ENCODE results near the gene PAPLN.

The PAPLN gene

GRCh38 chr14:73237219-73237785 is at the start of gene PAPLN:
Gene PAPLN, plus strand, starts transcription at chr14:73237506. Its CDS starts 2,273 bp downstream, at chr14:73239779.
- H3K4me2 ChIP-seq (ENCODE audit: low read depth, low read length, poor library complexity, severe bottlenecking): no peak within 1 kb of the TSS
- H3K9me3 ChIP-seq (ENCODE audit: insufficient read depth, low read length): no peaks in the 10 kb centered on the region
- H3K27me3 ChIP-seq (ENCODE audit: low read length): no peaks in the 10 kb centered on the region
- H3K36me3 ChIP-seq (ENCODE audit: low read length): no peaks in the 10 kb centered on the region
- TF ChIP-seq EZH2phosphoT487 (conservative IDR thresholded peaks at IDR 0.05; ENCODE audit: low read length) (no peak), CTCF (IDR thresholded peaks at IDR 0.05; ENCODE audit: insufficient read depth, low read length, poor library complexity, severe bottlenecking) (no peak)
- H4K20me1 ChIP-seq (ENCODE audit: low read depth, low read length): no peaks in the 10 kb centered on the region
- no peaks in the 10 kb centered on the region for H3K79me2 ChIP-seq (ENCODE audit: insufficient read depth, low read length)
- no peak within 1 kb of the TSS for H2AFZ ChIP-seq (ENCODE audit: low read depth, low read length, severe bottlenecking)
- H3K27ac ChIP-seq (ENCODE audit: low read depth, low read length): no peak within 1 kb of the TSS
- no peak within 1 kb of the TSS for H3K4me3 ChIP-seq (ENCODE audit: insufficient read depth, low read length, poor library complexity, severe bottlenecking)
- no peaks in the 10 kb centered on the region for H3K9me2 ChIP-seq (replicated peaks; ENCODE audit: insufficient read depth, low read length)
- no peak within 1 kb of the TSS for H3K9ac ChIP-seq (ENCODE audit: low read length)
- no peaks in the 10 kb centered on the region for H3F3A ChIP-seq (ENCODE audit: insufficient read depth)

- Histone ChIP-seq H3K9me2 (replicated peaks; ENCODE audit: insufficient read depth, low read length) (no peaks in the 10 kb centered on the region), H3K36me3 (ENCODE audit: low read length) (peaks cover 4% of the 10 kb centered on the region; the same call in 1 of the 2 replicates)
Observed at GRCh38 chr14:73188501-73188911, 48.8 kb upstream of the PAPLN start.

GRCh38 chr14:73189651-73190050 is 47.7 kb upstream of the PAPLN start:
- no peaks in the 10 kb centered on the region for H3K27me3 ChIP-seq (ENCODE audit: low read length)
- H3K9ac ChIP-seq (ENCODE audit: low read length): no peak overlapping the region
- H3K4me3 ChIP-seq (ENCODE audit: insufficient read depth, low read length, poor library complexity, severe bottlenecking): no peak overlapping the region
- H3K36me3 ChIP-seq (ENCODE audit: low read length): peaks cover 4% of the 10 kb centered on the region; the same call in 1 of the 2 replicates
- no peak overlapping the region for H3K4me2 ChIP-seq (ENCODE audit: low read depth, low read length, poor library complexity, severe bottlenecking)
- H3F3A ChIP-seq (ENCODE audit: insufficient read depth): no peaks in the 10 kb centered on the region; the same call in 1 of the 2 replicates
- no peak overlapping the region for H3K27ac ChIP-seq (ENCODE audit: low read depth, low read length)
- no peaks in the 10 kb centered on the region for H3K9me3 ChIP-seq (ENCODE audit: insufficient read depth, low read length)
- no peaks in the 10 kb centered on the region for H4K20me1 ChIP-seq (ENCODE audit: low read depth, low read length)
- no peak overlapping the region for H2AFZ ChIP-seq (ENCODE audit: low read depth, low read length, severe bottlenecking)
- H3K79me2 ChIP-seq (ENCODE audit: insufficient read depth, low read length): no peaks in the 10 kb centered on the region
- no peak for TF ChIP-seq EZH2phosphoT487 (conservative IDR thresholded peaks at IDR 0.05; ENCODE audit: low read length)
- TF ChIP-seq CTCF (IDR thresholded peaks at IDR 0.05; ENCODE audit: insufficient read depth, low read length, poor library complexity, severe bottlenecking): no peak
- H3K9me2 ChIP-seq (replicated peaks; ENCODE audit: insufficient read depth, low read length): no peaks in the 10 kb centered on the region

More at GRCh38 chr14:73188501-73188911, 48.8 kb upstream of the PAPLN start:
- Histone ChIP-seq H3K27me3 (ENCODE audit: low read length) (no peaks in the 10 kb centered on the region), H4K20me1 (ENCODE audit: low read depth, low read length) (no peaks in the 10 kb centered on the region), H2AFZ (ENCODE audit: low read depth, low read length, severe bottlenecking) (no peak overlapping the region), H3K9ac (ENCODE audit: low read length) (no peak overlapping the region), H3K27ac (ENCODE audit: low read depth, low read length) (no peak overlapping the region), H3K4me3 (ENCODE audit: insufficient read depth, low read length, poor library complexity, severe bottlenecking) (no peak overlapping the region), H3K79me2 (ENCODE audit: insufficient read depth, low read length) (no peaks in the 10 kb centered on the region), H3F3A (ENCODE audit: insufficient read depth) (no peaks in the 10 kb centered on the region; the same call in 1 of the 2 replicates), H3K4me2 (ENCODE audit: low read depth, low read length, poor library complexity, severe bottlenecking) (no peak overlapping the region), H3K9me3 (ENCODE audit: insufficient read depth, low read length) (no peaks in the 10 kb centered on the region)
- TF ChIP-seq CTCF (IDR thresholded peaks at IDR 0.05; ENCODE audit: insufficient read depth, low read length, poor library complexity, severe bottlenecking) (no peak), EZH2phosphoT487 (conservative IDR thresholded peaks at IDR 0.05; ENCODE audit: low read length) (no peak)

Data from SU-DHL-6 (cell line).